K562 (cell line): Measurements from ENCODE around the gene FAR2. TPM values are rescaled to one million over a fixed set of nuclear protein-coding genes. Genes with fewer than 3 reads are reported as not detected.
"Not testable (repeated sequence)": the region's sequence is repeated elsewhere in the genome, so short reads cannot be mapped to it uniquely, and the experiment has no call there.

ENCODE experiments used
- ATAC-seq: fragments of 200-7000 bp; cut with Tn5 transposase; 3 replicates; pipeline ENCODE4 v1.9.1; 2020; ENCODE audit warnings: moderate library complexity
- BruUV-seq: library from RNA; stranded (reverse); fragments of 400-500 nt; replicated peaks from 2 replicates; lab custom pipeline; 2021; lab: Mats Ljungman, UMichigan
- CTCF ChIA-PET: fragments of 300-600 bp; formaldehyde crosslinking; extraction: SDS; loops from one replicate; lab custom pipeline; 2021; ENCODE audit warnings: low intra/inter-chr PET ratio; lab: Yijun Ruan, JAX
- POLR2A ChIA-PET: fragments of 300-600, 350-650 bp; sonication (Branson Sonifier 250); formaldehyde crosslinking; extraction: SDS; loops from one replicate; lab custom pipeline; 2021; ENCODE audit warnings: antibody characterized with exemption, inconsistent platforms; lab: Yijun Ruan, JAX
- DNase-seq, 4 experiments: peaks; one replicate each; pipeline versions ENCODE4 v3.0.0 to v3.0.0-alpha.2; 2011 to 2018; ENCODE audit warnings: low spot score in 3 of 4, mixed read lengths in 3 of 4; ENCODE audit errors: extremely low read depth in 1 of 4
- FAIRE-seq: peaks from 2 replicates; lab custom pipeline; 2011; peaks lifted over from hg19 to GRCh38; lab: Jason Lieb, UNC
- H2AFZ ChIP-seq: 2 replicates; pipeline ENCODE4 v1.6.0; 2011; ENCODE audit warnings: low read depth, low read length, control low read depth, inconsistent platforms
- H3K27ac ChIP-seq: fragments of 200-600 bp; 3 replicates; pipeline ENCODE4 v1.8.0; 2011; ENCODE audit warnings: low read depth, mild to moderate bottlenecking, control low read depth, inconsistent platforms, low read length, moderate library complexity, mixed read lengths; ENCODE audit errors: extremely low read depth
- H3K27me3 ChIP-seq, 2 experiments: fragments of 300-600 bp in 1 of 2; 2 replicates in 1 of 2; 3 replicates in 1 of 2; pipeline versions ENCODE4 v1.6.0 to v1.8.0; 2011; ENCODE audit warnings: inconsistent platforms in 2 of 2, low read length in 2 of 2, mild to moderate bottlenecking in 1 of 2, mixed read lengths in 1 of 2, moderate library complexity in 1 of 2; ENCODE audit not compliant: control insufficient read depth in 2 of 2, insufficient read depth in 2 of 2
- H3K36me3 ChIP-seq: fragments of 300-600 bp; 3 replicates; pipeline ENCODE4 v1.8.0; 2011; ENCODE audit warnings: mild to moderate bottlenecking, low read length, inconsistent platforms; ENCODE audit not compliant: control insufficient read depth, insufficient read depth
- H3K4me1 ChIP-seq, 2 experiments: fragments of 200-600 bp in 1 of 2; replicated peaks in 1 of 2; 2 replicates in 1 of 2; 3 replicates in 1 of 2; pipeline versions ENCODE4 v1.5.1 to v1.8.0; 2011; ENCODE audit warnings: inconsistent platforms in 2 of 2, low read length in 2 of 2, mild to moderate bottlenecking in 1 of 2, mixed read lengths in 1 of 2, moderate library complexity in 1 of 2; ENCODE audit not compliant: control insufficient read depth in 2 of 2, insufficient read depth in 2 of 2
- H3K4me2 ChIP-seq: 2 replicates; pipeline ENCODE4 v1.6.1; 2011; ENCODE audit warnings: low read length, control low read depth, inconsistent platforms, mixed read lengths; ENCODE audit not compliant: insufficient read depth
- H3K4me3 ChIP-seq: fragments of 200-600 bp; sonication (generic), shearing (Covaris generic); 2 replicates; pipeline ENCODE4 v1.5.1; 2016; ENCODE audit warnings: control low read depth, inconsistent platforms
- H3K79me2 ChIP-seq: fragments of 200-600 bp; 3 replicates; pipeline ENCODE4 v1.8.0; 2011; ENCODE audit warnings: low read length, inconsistent platforms; ENCODE audit not compliant: control insufficient read depth, insufficient read depth
- H3K9ac ChIP-seq, 2 experiments: 2 replicates each; pipeline versions ENCODE4 v1.6.0 to v1.6.1; 2011; ENCODE audit warnings: low read depth in 2 of 2, low read length in 2 of 2, control low read depth in 1 of 2, inconsistent platforms in 1 of 2, mild to moderate bottlenecking in 1 of 2, mixed read lengths in 1 of 2; ENCODE audit not compliant: insufficient read depth in 1 of 2
- H3K9me1 ChIP-seq: one replicate; pipeline ENCODE4 v1.6.0; 2011; ENCODE audit warnings: inconsistent platforms, mild to moderate bottlenecking, low read length, moderate library complexity; ENCODE audit not compliant: control insufficient read depth, insufficient read depth
- H3K9me3 ChIP-seq: replicated peaks from 2 replicates; pipeline ENCODE4 v1.5.1; 2011; ENCODE audit warnings: low read depth, low read length, inconsistent platforms; ENCODE audit not compliant: control insufficient read depth, insufficient read depth
- H4K20me1 ChIP-seq: replicated peaks from 2 replicates; pipeline ENCODE4 v1.6.1; 2011; ENCODE audit warnings: low read length, inconsistent platforms, mixed read lengths; ENCODE audit not compliant: control insufficient read depth, insufficient read depth
- HDAC2 ChIP-seq: fragments of 450-650 bp; IDR thresholded peaks from 2 replicates; pipeline ENCODE4 v1.6.1; 2016; ENCODE audit warnings: mild to moderate bottlenecking
- PTBP1 ChIP-seq: fragments of 200-400 bp; formaldehyde crosslinking; IDR thresholded peaks from 2 replicates; pipeline ENCODE4 v1.6.1; 2017; ENCODE audit warnings: low read depth, low read length
- WGBS: fragments of 100-300 bp; shearing (Covaris generic); methylation state at CpG from one replicate; pipeline ENCODE4 v1.1.6; 2016; ENCODE audit warnings: low coverage, mixed read lengths; ENCODE audit not compliant: insufficient coverage; ENCODE audit errors: missing lambda C conversion rate; 5-methylcytosine and 5-hydroxymethylcytosine counted together
- in situ Hi-C: fragments of 300-500 bp; cut with MboI; formaldehyde crosslinking; loops from 4 replicates; pipeline ENCODE4 v1.15.0; 2018; ENCODE audit warnings: inconsistent platforms, mixed read lengths
- intact Hi-C: fragments of 100-400 bp; cut with micrococcal nuclease; formaldehyde crosslinking; loops from 2 replicates; pipeline ENCODE4 v1.14.2; 2022
- polyA plus RNA-seq, 8 experiments: library from polyadenylated mRNA; depleted of rRNA in 4 of 8; stranded (reverse) in 5 of 8; unstranded in 3 of 8; fragments of >200 nt; fragmentation: Nextera tagmentation in 2 of 8; fragmentation: Illumina TruSeq in 1 of 8; extraction: Ambion mirVana in 2 of 8; extraction: Trizol in 1 of 8; gene quantifications; 2 replicates each; pipeline versions ENCODE4 v1.2.1 to v1.2.3, GENCODE V29; 2011 to 2014; ENCODE audit warnings: inconsistent platforms in 1 of 8, missing spikeins in 1 of 8
- total RNA-seq, 7 experiments: library from RNA; depleted of rRNA in 6 of 7; stranded (reverse); fragments of >200 nt in 6 of 7; fragmentation: Illumina TruSeq in 2 of 7; extraction: Trizol in 2 of 7; gene quantifications; 2 replicates each; pipeline versions ENCODE4 v1.2.1 to v1.2.3, GENCODE V29; 2011 to 2021; ENCODE audit warnings: low replicate concordance in 1 of 7
- TF ChIP-seq, protein P1 (sequence below): fragments of 250-450 bp; sonication (Bioruptor Pico); IDR thresholded peaks from 2 replicates; pipeline ENCODE4 v1.4.0; 2020; ENCODE audit warnings: mild to moderate bottlenecking, moderate library complexity, borderline replicate concordance

FAR2 gene
- total and polyA plus RNA-seq, 9 of the 15 experiments (the other 6 are each of a cell fraction or from before 2014, with no cell fraction given), result 5.0 to 13.4 (median 8.5) TPM

DNA sequence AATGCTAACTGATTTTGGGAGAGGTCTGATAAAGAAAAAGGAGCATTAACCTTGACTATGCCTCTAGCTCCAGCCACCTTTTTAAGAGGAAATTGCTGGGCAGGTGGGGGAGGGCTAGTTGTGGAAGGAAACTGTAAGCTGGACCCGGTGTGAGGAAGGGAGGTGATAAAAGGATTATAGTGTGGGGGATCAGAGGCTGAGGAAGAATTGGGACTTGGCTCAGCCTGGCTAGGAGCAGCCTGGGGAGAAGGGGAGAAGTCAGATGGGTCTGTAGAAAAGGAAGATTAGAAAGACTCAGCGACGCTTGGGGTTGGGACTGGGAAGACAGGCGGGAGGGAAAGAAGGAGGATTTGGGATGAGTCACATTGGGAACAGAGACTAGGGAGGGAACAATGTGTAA is 10.2 kb upstream of the FAR2 start:
- ATAC-seq, H3K4me2 ChIP-seq, H3K9ac ChIP-seq, BruUV-seq, H3K27me3 ChIP-seq, H3K79me2 ChIP-seq, H3K36me3 ChIP-seq, DNase-seq, H3K9me3 ChIP-seq, H3K4me3 ChIP-seq, FAIRE-seq, H3K9me1 ChIP-seq, H4K20me1 ChIP-seq, H2AFZ ChIP-seq, in situ Hi-C loops, H3K4me1 ChIP-seq, intact Hi-C loops, CTCF ChIA-PET, H3K27ac ChIP-seq: not testable (repeated sequence)
- POLR2A ChIA-PET, result interaction anchor here (0.6 kb wide), 1 partner anchor 42 kb away, joined by 3 read pairs; no protein-coding TSS in a partner anchor
- no CpG with 5 or more reads among the region's 4 CpGs for WGBS

DNA sequence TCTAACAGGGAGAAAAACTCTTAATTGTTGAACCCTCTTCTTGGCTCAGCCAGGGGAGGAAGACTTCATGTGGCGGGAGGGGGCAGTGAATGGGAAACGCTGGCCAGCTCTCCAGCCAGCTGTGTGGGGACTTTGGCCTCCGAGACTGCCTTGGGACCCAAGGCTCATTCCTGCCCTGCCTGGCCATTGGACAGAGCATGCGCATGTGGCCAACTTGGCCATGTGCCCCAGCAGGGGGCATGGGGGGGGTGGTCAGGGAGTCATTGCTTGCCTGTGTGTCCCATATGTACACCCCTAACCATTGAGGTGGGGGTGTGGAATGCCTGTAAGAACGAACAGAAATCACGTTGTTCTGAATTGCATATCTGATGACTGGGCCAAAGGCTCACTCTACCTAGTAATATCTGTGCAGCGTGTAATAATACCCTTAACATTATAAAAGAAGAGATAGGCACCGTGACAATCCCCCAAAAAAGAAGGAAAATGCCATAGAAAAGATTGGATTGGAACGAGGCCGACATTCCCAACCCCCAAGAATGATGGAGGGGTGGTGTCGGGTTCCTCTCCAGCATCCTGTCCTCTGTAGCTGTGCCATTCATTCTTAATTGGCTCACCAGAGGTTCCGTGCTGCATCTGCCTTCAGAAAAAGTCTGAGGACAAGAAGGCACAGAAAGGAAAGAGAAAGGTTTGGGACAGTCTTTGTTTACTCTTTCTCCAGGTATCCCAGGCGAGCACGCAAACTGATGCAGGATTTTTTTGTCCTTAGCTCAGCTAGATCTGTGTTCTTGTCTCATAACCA is 3.5 kb upstream of the FAR2 start:
- Histone ChIP-seq H3K9ac (no peak overlapping the region), H3K4me2 (no peak overlapping the region), H3K27me3 (no peaks in the 10 kb centered on the region), H3K27ac (no peak overlapping the region), H3K79me2 (peaks cover 5% of the 10 kb centered on the region; the same call in 1 of the 3 replicates), H3K4me1 (peaks cover 2 to 15% of the 10 kb centered on the region in 2 experiments; a peak in 2 of 5 replicates), H3K4me3 (no peak overlapping the region), H3K9me3 (no peaks in the 10 kb centered on the region), H3K9me1 (no peaks in the 10 kb centered on the region), H2AFZ (no peak overlapping the region), H3K36me3 (no peaks in the 10 kb centered on the region), H4K20me1 (no peaks in the 10 kb centered on the region)
- DNase-seq (no peak), FAIRE-seq (no peak), ATAC-seq (no peak)
- ChIA-PET POLR2A (interaction anchor here (0.5 to 0.9 kb wide), 3 partner anchors 21 to 150 kb away, joined by 3 read pairs; no protein-coding TSS in a partner anchor), CTCF (no interaction called here)
- intact Hi-C loops, result no loop called here
- in situ Hi-C loops, result no loop called here
- 14% methylated on average over 14 of the region's 14 CpGs for WGBS
- BruUV-seq, result no TSS peak
- TF ChIP-seq, protein P1, sequence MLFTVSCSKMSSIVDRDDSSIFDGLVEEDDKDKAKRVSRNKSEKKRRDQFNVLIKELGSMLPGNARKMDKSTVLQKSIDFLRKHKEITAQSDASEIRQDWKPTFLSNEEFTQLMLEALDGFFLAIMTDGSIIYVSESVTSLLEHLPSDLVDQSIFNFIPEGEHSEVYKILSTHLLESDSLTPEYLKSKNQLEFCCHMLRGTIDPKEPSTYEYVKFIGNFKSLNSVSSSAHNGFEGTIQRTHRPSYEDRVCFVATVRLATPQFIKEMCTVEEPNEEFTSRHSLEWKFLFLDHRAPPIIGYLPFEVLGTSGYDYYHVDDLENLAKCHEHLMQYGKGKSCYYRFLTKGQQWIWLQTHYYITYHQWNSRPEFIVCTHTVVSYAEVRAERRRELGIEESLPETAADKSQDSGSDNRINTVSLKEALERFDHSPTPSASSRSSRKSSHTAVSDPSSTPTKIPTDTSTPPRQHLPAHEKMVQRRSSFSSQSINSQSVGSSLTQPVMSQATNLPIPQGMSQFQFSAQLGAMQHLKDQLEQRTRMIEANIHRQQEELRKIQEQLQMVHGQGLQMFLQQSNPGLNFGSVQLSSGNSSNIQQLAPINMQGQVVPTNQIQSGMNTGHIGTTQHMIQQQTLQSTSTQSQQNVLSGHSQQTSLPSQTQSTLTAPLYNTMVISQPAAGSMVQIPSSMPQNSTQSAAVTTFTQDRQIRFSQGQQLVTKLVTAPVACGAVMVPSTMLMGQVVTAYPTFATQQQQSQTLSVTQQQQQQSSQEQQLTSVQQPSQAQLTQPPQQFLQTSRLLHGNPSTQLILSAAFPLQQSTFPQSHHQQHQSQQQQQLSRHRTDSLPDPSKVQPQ (CRISPR knock-in tag), result no peak
- no peak for TF ChIP-seq PTBP1
- no peak for TF ChIP-seq HDAC2
